HCT116 (cell line): ENCODE data around the gene BMP7. TPM values are rescaled to one million over a fixed set of nuclear protein-coding genes. Genes with fewer than 3 reads are reported as not detected.

Experiments
- ATAC-seq: fragments of 200-7000 bp; cut with Tn5 transposase; 2 replicates; pipeline ENCODE4 v1.9.1; 2020; ENCODE audit warnings: mild to moderate bottlenecking, moderate library complexity
- BruUV-seq: library from RNA; stranded (reverse); fragments of 400-500 nt; replicated peaks from 2 replicates; lab custom pipeline; 2021; lab: Mats Ljungman, UMichigan
- CTCF ChIA-PET: fragments of 300-600 bp; sonication (Branson Sonifier 250); formaldehyde crosslinking; loops from one replicate; lab custom pipeline; 2021; ENCODE audit warnings: antibody characterized with exemption; lab: Charles Lee
- POLR2A ChIA-PET: fragments of 300-600, 350-600 bp; sonication (Branson Sonifier 250); formaldehyde crosslinking; loops from one replicate; lab custom pipeline; 2021; ENCODE audit warnings: antibody characterized with exemption; lab: Charles Lee
- RAD21 ChIA-PET, 2 experiments: fragments of 300-600 bp; sonication (Branson Sonifier 250); formaldehyde crosslinking; loops; one replicate each; lab custom pipeline; 2023; ENCODE audit warnings: low total read pairs in 2 of 2; ENCODE audit not compliant: uncharacterized antibody in 2 of 2, unreplicated experiment in 2 of 2, low non-redundant PET in 1 of 2; lab: Charles Lee
- DNase-seq: peaks from one replicate; pipeline ENCODE4 v3.0.0-alpha.2; 2010; ENCODE audit warnings: low read depth, low spot score
- H2AFZ ChIP-seq: fragments of 200-600 bp; shearing (Covaris generic), sonication (generic); 2 replicates; pipeline ENCODE4 v1.6.1; 2017; ENCODE audit warnings: low read depth, mixed run types, mixed read lengths, antibody characterized with exemption, low read length; ENCODE audit not compliant: poor library complexity, severe bottlenecking
- H3K27ac ChIP-seq: 2 replicates; pipeline ENCODE4 v1.5.1; 2012; ENCODE audit warnings: low read depth, low read length
- H3K27me3 ChIP-seq: fragments of 200-600 bp; sonication (generic); 2 replicates; pipeline ENCODE4 v1.6.1; 2016; ENCODE audit warnings: mixed run types, low read length, mixed read lengths; ENCODE audit not compliant: insufficient read depth
- H3K36me3 ChIP-seq, 2 experiments: fragments of 200-500 bp in 1 of 2; fragments of 200-600 bp in 1 of 2; sonication (Bioruptor generic) in 1 of 2; sonication (generic) in 1 of 2; 2 replicates each; pipeline versions ENCODE4 v1.5.1 to v1.6.1; 2014 to 2016; ENCODE audit warnings: low read length in 2 of 2, inconsistent platforms in 1 of 2, mixed read lengths in 1 of 2, mixed run types in 1 of 2; ENCODE audit not compliant: insufficient read depth in 2 of 2, control insufficient read depth in 1 of 2
- H3K4me1 ChIP-seq, 2 experiments: fragments of 200-600 bp in 1 of 2; sonication (generic) in 1 of 2; 2 replicates each; pipeline versions ENCODE4 v1.5.1 to v1.6.1; 2012 to 2017; ENCODE audit warnings: low read length in 2 of 2, inconsistent platforms in 1 of 2, mild to moderate bottlenecking in 1 of 2, mixed read lengths in 1 of 2, mixed run types in 1 of 2, moderate library complexity in 1 of 2; ENCODE audit not compliant: insufficient read depth in 2 of 2, control insufficient read depth in 1 of 2
- H3K4me2 ChIP-seq: fragments of 200-600 bp; sonication (generic); 2 replicates; pipeline ENCODE4 v1.6.1; 2017; ENCODE audit warnings: mixed run types, low read length, mixed read lengths
- H3K4me3 ChIP-seq, 2 experiments: fragments of 200-600 bp in 1 of 2; sonication (generic) in 1 of 2; replicated peaks in 1 of 2; 2 replicates each; pipeline ENCODE4 v1.5.1; 2011 to 2016; ENCODE audit warnings: low read length in 2 of 2, control low read depth in 1 of 2, low read depth in 1 of 2, mild to moderate bottlenecking in 1 of 2, mixed read lengths in 1 of 2, mixed run types in 1 of 2
- H3K79me2 ChIP-seq: fragments of 200-600 bp; sonication (generic); 2 replicates; pipeline ENCODE4 v1.6.1; 2017; ENCODE audit warnings: mild to moderate bottlenecking, mixed run types, low read length, moderate library complexity, mixed read lengths; ENCODE audit not compliant: insufficient read depth
- H3K9ac ChIP-seq: fragments of 200-600 bp; sonication (generic); 2 replicates; pipeline ENCODE4 v1.6.1; 2016; ENCODE audit warnings: low read length, mixed read lengths
- H3K9me2 ChIP-seq: fragments of 200-600 bp; sonication (generic), shearing (Covaris generic); 2 replicates; pipeline ENCODE4 v1.6.1; 2017; ENCODE audit warnings: mixed run types, mild to moderate bottlenecking, moderate library complexity; ENCODE audit not compliant: insufficient read depth
- H3K9me3 ChIP-seq, 2 experiments: fragments of 200-500 bp in 1 of 2; fragments of 200-600 bp in 1 of 2; sonication (Bioruptor generic) in 1 of 2; sonication (generic) in 1 of 2; 2 replicates each; pipeline ENCODE4 v1.6.1; 2014 to 2017; ENCODE audit warnings: low read length in 2 of 2, mixed read lengths in 2 of 2, inconsistent platforms in 1 of 2, low read depth in 1 of 2, mild to moderate bottlenecking in 1 of 2, mixed run types in 1 of 2, moderate library complexity in 1 of 2; ENCODE audit not compliant: control insufficient read depth in 1 of 2, insufficient read depth in 1 of 2
- H4K20me1 ChIP-seq: fragments of 200-600 bp; sonication (generic), shearing (Covaris generic); 2 replicates; pipeline ENCODE4 v1.6.1; 2017; ENCODE audit warnings: mixed run types, mild to moderate bottlenecking, moderate library complexity; ENCODE audit not compliant: insufficient read depth
- CBX3 ChIP-seq: IDR thresholded peaks from 2 replicates; pipeline ENCODE4 v1.6.1; 2012; ENCODE audit warnings: low read depth
- CEBPB ChIP-seq: IDR thresholded peaks from 2 replicates; pipeline ENCODE4 v1.6.1; 2012; ENCODE audit warnings: low read depth
- ELF1 ChIP-seq: IDR thresholded peaks from 2 replicates; pipeline ENCODE4 v1.6.1; 2012; ENCODE audit warnings: low read depth, borderline replicate concordance
- EZH2 ChIP-seq: fragments of 200-600 bp; sonication (generic); IDR thresholded peaks from 2 replicates; pipeline ENCODE4 v1.6.1; 2017; ENCODE audit warnings: antibody characterized with exemption, mixed run types
- FOSL1 ChIP-seq: IDR thresholded peaks from 2 replicates; pipeline ENCODE4 v1.6.1; 2012; ENCODE audit warnings: low read depth
- JUND ChIP-seq: IDR thresholded peaks from 2 replicates; pipeline ENCODE4 v1.6.1; 2012
- MAX ChIP-seq: IDR thresholded peaks from 2 replicates; pipeline ENCODE4 v1.6.1; 2012
- POLR2AphosphoS5 ChIP-seq: IDR thresholded peaks from 2 replicates; pipeline ENCODE4 v1.6.1; 2011; ENCODE audit warnings: mild to moderate bottlenecking, low read depth, low read length, moderate library complexity
- REST ChIP-seq: IDR thresholded peaks from 2 replicates; pipeline ENCODE4 v1.6.1; 2012; ENCODE audit warnings: low read depth
- SIN3A ChIP-seq: IDR thresholded peaks from 2 replicates; pipeline ENCODE4 v1.6.1; 2012; ENCODE audit warnings: low read depth
- SP1 ChIP-seq: IDR thresholded peaks from 2 replicates; pipeline ENCODE4 v1.6.1; 2012; ENCODE audit warnings: low read depth
- TCF7L2 ChIP-seq: IDR thresholded peaks from 2 replicates; pipeline ENCODE4 v1.7.0; 2011; ENCODE audit warnings: borderline replicate concordance, inconsistent platforms; ENCODE audit not compliant: insufficient read depth, insufficient read length; ENCODE audit errors: extremely low read depth
- YY1 ChIP-seq: IDR thresholded peaks from 2 replicates; pipeline ENCODE4 v1.6.1; 2011; ENCODE audit warnings: low read length, low read depth, moderate library complexity, mild to moderate bottlenecking; ENCODE audit not compliant: insufficient replicate concordance; ENCODE audit errors: extremely low read depth
- ZBTB33 ChIP-seq: IDR thresholded peaks from 2 replicates; pipeline ENCODE4 v1.6.1; 2011; ENCODE audit warnings: mild to moderate bottlenecking, low read length, moderate library complexity; ENCODE audit not compliant: insufficient replicate concordance; ENCODE audit errors: extremely low read depth
- ZFX ChIP-seq: fragments of 450-650 bp; IDR thresholded peaks from 2 replicates; pipeline ENCODE4 v1.6.1; 2017
- intact Hi-C: fragments of 100-400 bp; cut with micrococcal nuclease; formaldehyde crosslinking; loops from 2 replicates; pipeline ENCODE4 v1.10.0; 2022
- total RNA-seq: library from RNA; stranded (reverse); gene quantifications from one replicate; pipeline ENCODE4 v1.2.1, GENCODE V29; 2021; ENCODE audit not compliant: unreplicated experiment

BMP7 gene
- total RNA-seq, 1 experiment from 2014 or later, result 7.0 TPM

- Histone ChIP-seq H3K9ac (no peak overlapping the region), H4K20me1 (no peaks in the 10 kb centered on the region), H3K4me3 (no peak overlapping the region), H3K4me2 (no peak overlapping the region), H3K79me2 (no peaks in the 10 kb centered on the region), H3K36me3 (no peaks in the 10 kb centered on the region), H3K27ac (no peak overlapping the region), H3K9me3 (no peaks in the 10 kb centered on the region), H3K4me1 (peaks cover 0 to 13% of the 10 kb centered on the region in 2 experiments; a peak in 2 of 4 replicates), H3K27me3 (no peaks in the 10 kb centered on the region), H2AFZ (no peak overlapping the region), H3K9me2 (no peaks in the 10 kb centered on the region)
- DNase-seq (no peak), ATAC-seq (no peak)
- ChIA-PET CTCF (no interaction called here), RAD21 (no interaction called here), POLR2A (no interaction called here)
- BruUV-seq, result no TSS peak
- intact Hi-C loops, result no loop called here
- TF ChIP-seq FOSL1 (no peak), ZFX (no peak)
- TF ChIP-seq, all 23 proteins: peak for 0
These were observed 77.8 kb downstream of the BMP7 start for GRCh38 chr20:57188576-57189079.

- intact Hi-C loops, result no loop called here
- H3K4me3 ChIP-seq, result no peak overlapping the region
- DNase-seq (no peak), ATAC-seq (no peak)
- CTCF ChIA-PET, result no interaction called here
- no peaks in the 10 kb centered on the region for H3K9me3 ChIP-seq
- H3K27me3 ChIP-seq, result no peaks in the 10 kb centered on the region
- POLR2A ChIA-PET, result no interaction called here
- RAD21 ChIA-PET, result no interaction called here
- H2AFZ ChIP-seq, result no peak overlapping the region
- H4K20me1 ChIP-seq, result no peaks in the 10 kb centered on the region
- TF ChIP-seq TCF7L2 (no peak), MAX (no peak), SIN3A (no peak), YY1 (no peak), CBX3 (no peak), SP1 (no peak), ELF1 (no peak), JUND (no peak), POLR2AphosphoS5 (no peak), EZH2 (no peak), FOSL1 (no peak), ZBTB33 (no peak), CEBPB (no peak), REST (no peak)
- H3K9ac ChIP-seq, result no peak overlapping the region
- no peaks in the 10 kb centered on the region for H3K36me3 ChIP-seq
- no peak overlapping the region for H3K4me2 ChIP-seq
- H3K79me2 ChIP-seq, result no peaks in the 10 kb centered on the region
- H3K4me1 ChIP-seq, result peaks cover 0 to 13% of the 10 kb centered on the region in 2 experiments; a peak in 2 of 4 replicates
- no TSS peak for BruUV-seq
- no peak overlapping the region for H3K27ac ChIP-seq
- no peaks in the 10 kb centered on the region for H3K9me2 ChIP-seq
These were observed 78.4 kb downstream of the BMP7 start for GRCh38 chr20:57188056-57188455.
